Neural progenitor cell (in vitro differentiated cells): Measurements from ENCODE around the gene ACOX3. TPM values are rescaled to one million over a fixed set of nuclear protein-coding genes. Genes with fewer than 3 reads are reported as not detected.

ENCODE experiments used
- DNase-seq: peaks from one replicate; pipeline ENCODE4 v3.0.0-alpha.2; 2016; ENCODE audit warnings: low spot score
- H2AFZ ChIP-seq: fragments of 200-600 bp; sonication (generic); replicated peaks from 2 replicates; pipeline ENCODE4 v1.6.1; 2016; ENCODE audit warnings: antibody characterized with exemption
- H3F3A ChIP-seq: fragments of 200-600 bp; sonication (generic); 2 replicates; pipeline ENCODE4 v1.6.1; 2016; ENCODE audit warnings: antibody characterized with exemption, low read depth
- H3K27ac ChIP-seq: fragments of 200-600 bp; sonication (generic); 2 replicates; pipeline ENCODE4 v1.5.1; 2016; ENCODE audit warnings: mild to moderate bottlenecking
- H3K27me3 ChIP-seq: fragments of 200-600 bp; sonication (generic); 2 replicates; pipeline ENCODE4 v1.6.1; 2016; ENCODE audit warnings: mild to moderate bottlenecking, moderate library complexity
- H3K36me3 ChIP-seq: fragments of 200-600 bp; sonication (generic); 2 replicates; pipeline ENCODE4 v1.5.1; 2016
- H3K4me1 ChIP-seq: fragments of 200-600 bp; sonication (generic); 2 replicates; pipeline ENCODE4 v1.6.1; 2016; ENCODE audit warnings: mixed run types
- H3K4me2 ChIP-seq: fragments of 200-600 bp; sonication (generic); 2 replicates; pipeline ENCODE4 v1.6.1; 2016
- H3K4me3 ChIP-seq: fragments of 200-600 bp; sonication (generic); 2 replicates; pipeline ENCODE4 v1.5.1; 2016
- H3K79me2 ChIP-seq: fragments of 200-600 bp; sonication (generic); 2 replicates; pipeline ENCODE4 v1.6.1; 2016; ENCODE audit warnings: low read depth
- H3K9ac ChIP-seq: fragments of 200-600 bp; sonication (generic); 2 replicates; pipeline ENCODE4 v1.6.1; 2016
- H3K9me3 ChIP-seq: fragments of 200-600 bp; sonication (generic); 2 replicates; pipeline ENCODE4 v1.5.1; 2016; ENCODE audit warnings: low read depth
- H4K20me1 ChIP-seq: fragments of 200-600 bp; sonication (generic); 2 replicates; pipeline ENCODE4 v1.6.1; 2016; ENCODE audit warnings: low read depth
- H3K27ac Mint-ChIP-seq: 3 replicates; pipeline ENCODE4 v1.8.0; 2021; ENCODE audit warnings: mixed read lengths
- H3K27me3 Mint-ChIP-seq: 2 replicates; pipeline ENCODE4 v1.8.0; 2022; ENCODE audit warnings: low read depth, mild to moderate bottlenecking, inconsistent platforms, moderate library complexity, mixed read lengths; ENCODE audit not compliant: insufficient read depth
- H3K36me3 Mint-ChIP-seq: 3 replicates; pipeline ENCODE4 v1.8.0; 2021; ENCODE audit warnings: mixed read lengths
- H3K4me1 Mint-ChIP-seq: 3 replicates; pipeline ENCODE4 v1.8.0; 2021; ENCODE audit warnings: mixed read lengths
- H3K4me3 Mint-ChIP-seq: 3 replicates; pipeline ENCODE4 v1.8.0; 2021; ENCODE audit warnings: mild to moderate bottlenecking, moderate library complexity, mixed read lengths
- H3K9me3 Mint-ChIP-seq: 3 replicates; pipeline ENCODE4 v1.8.0; 2020; ENCODE audit warnings: mixed read lengths
- CTCF ChIP-seq: fragments of 200-600 bp; sonication (generic); IDR thresholded peaks from 2 replicates; pipeline ENCODE4 v1.5.1; 2017; ENCODE audit warnings: antibody characterized with exemption, mild to moderate bottlenecking
- EZH2 ChIP-seq: fragments of 200-600 bp; sonication (generic); IDR thresholded peaks from 2 replicates; pipeline ENCODE4 v1.6.1; 2017; ENCODE audit warnings: antibody characterized with exemption, mild to moderate bottlenecking, moderate library complexity
- EZH2phosphoT487 ChIP-seq: fragments of 200-600 bp; sonication (generic); IDR thresholded peaks from 2 replicates; pipeline ENCODE4 v1.6.1; 2017; ENCODE audit warnings: antibody characterized with exemption
- total RNA-seq: library from RNA; depleted of rRNA; stranded (reverse); fragments of >200 nt; gene quantifications from 2 replicates; pipeline ENCODE4 v1.2.3, GENCODE V29; 2015; ENCODE audit warnings: low replicate concordance

The ACOX3 gene
- total RNA-seq, 1 donor from 2014 or later, result 14.0 TPM

- peaks cover 10% of the 10 kb centered on the region for H3K9me3 Mint-ChIP-seq
- peaks cover 11% of the 10 kb centered on the region for H4K20me1 ChIP-seq
- no peak overlapping the region for H3K4me3 ChIP-seq
- DNase-seq, result no peak
- H3K27ac ChIP-seq, result no peak overlapping the region
- H3K27me3 Mint-ChIP-seq, result peaks cover 4% of the 10 kb centered on the region
- no peak overlapping the region for H2AFZ ChIP-seq
- no peak overlapping the region for H3K27ac Mint-ChIP-seq
- peaks cover 5% of the 10 kb centered on the region for H3K36me3 Mint-ChIP-seq
- no peak overlapping the region for H3K9ac ChIP-seq
- peaks cover 8% of the 10 kb centered on the region for H3K9me3 ChIP-seq
- peaks cover 11% of the 10 kb centered on the region for H3K4me1 ChIP-seq
- H3K36me3 ChIP-seq, result no peaks in the 10 kb centered on the region
- TF ChIP-seq EZH2phosphoT487, result no peak
- TF ChIP-seq EZH2, result no peak
- no peak for TF ChIP-seq CTCF
- H3K27me3 ChIP-seq, result no peaks in the 10 kb centered on the region
- peaks cover 54% of the 10 kb centered on the region for H3K79me2 ChIP-seq
- H3K4me3 Mint-ChIP-seq, result no peak overlapping the region
- H3F3A ChIP-seq, result peaks cover 5% of the 10 kb centered on the region
- H3K4me2 ChIP-seq, result no peak overlapping the region
- H3K4me1 Mint-ChIP-seq, result peaks cover 42% of the 10 kb centered on the region
These were observed 3.3 kb upstream of the ACOX3 start for GRCh38 chr4:8443801-8444200.

- Mint-ChIP-seq H3K27me3 (peaks cover 4% of the 10 kb centered on the region), H3K4me3 (peak overlapping the region; percentile 49), H3K27ac (no peak overlapping the region), H3K4me1 (peaks cover 41% of the 10 kb centered on the region), H3K36me3 (peaks cover 5% of the 10 kb centered on the region), H3K9me3 (peaks cover 10% of the 10 kb centered on the region)
- peak overlapping the region; percentile 94 for H3K4me3 ChIP-seq
- no peak overlapping the region for H3K9ac ChIP-seq
- H3K79me2 ChIP-seq, result peaks cover 56% of the 10 kb centered on the region
- TF ChIP-seq EZH2phosphoT487 (no peak), EZH2 (no peak), CTCF (no peak)
- H3K4me2 ChIP-seq, result peak overlapping the region; percentile 98
- no peaks in the 10 kb centered on the region for H3K36me3 ChIP-seq
- peaks cover 8% of the 10 kb centered on the region for H3K9me3 ChIP-seq
- no peak for DNase-seq
- H3K4me1 ChIP-seq, result peaks cover 22% of the 10 kb centered on the region
- no peak overlapping the region for H3K27ac ChIP-seq
- peaks cover 14% of the 10 kb centered on the region for H3F3A ChIP-seq
- no peaks in the 10 kb centered on the region for H3K27me3 ChIP-seq
- H4K20me1 ChIP-seq, result peaks cover 11% of the 10 kb centered on the region
- no peak overlapping the region for H2AFZ ChIP-seq
These were observed 2.3 kb upstream of the ACOX3 start for GRCh38 chr4:8442596-8443358.

- Mint-ChIP-seq H3K4me3 (peak overlapping the region; percentile 87), H3K4me1 (peaks cover 48% of the 10 kb centered on the region), H3K9me3 (peaks cover 10% of the 10 kb centered on the region)
These were observed 1.1 kb upstream of the ACOX3 start for GRCh38 chr4:8441499-8442091.

More at GRCh38 chr4:8441499-8442091, 1.1 kb upstream of the ACOX3 start:
- H3K4me1 ChIP-seq, result peaks cover 32% of the 10 kb centered on the region
- H3F3A ChIP-seq, result peaks cover 26% of the 10 kb centered on the region
- H3K27ac Mint-ChIP-seq, result peak overlapping the region; percentile 2
- H3K27ac ChIP-seq, result no peak overlapping the region
- no peak overlapping the region for H2AFZ ChIP-seq
- no peaks in the 10 kb centered on the region for H3K27me3 ChIP-seq
- H3K36me3 ChIP-seq, result no peaks in the 10 kb centered on the region
- H3K4me2 ChIP-seq, result peak overlapping the region; percentile 98
- no peak for TF ChIP-seq CTCF
- TF ChIP-seq EZH2, result no peak
- no peak for TF ChIP-seq EZH2phosphoT487
- peak overlapping the region; percentile 89 for H3K9ac ChIP-seq
- H3K36me3 Mint-ChIP-seq, result peaks cover 5% of the 10 kb centered on the region
- no peak for DNase-seq
- H3K4me3 ChIP-seq, result peak overlapping the region; percentile 94
- peaks cover 56% of the 10 kb centered on the region for H3K79me2 ChIP-seq
- peaks cover 4% of the 10 kb centered on the region for H3K27me3 Mint-ChIP-seq
- H3K9me3 ChIP-seq, result peaks cover 8% of the 10 kb centered on the region
- H4K20me1 ChIP-seq, result peaks cover 11% of the 10 kb centered on the region
